ENCODE measurements around the gene DENND1A.

DENND1A gene

GRCh38 chr9:123447934-123448646 lies 481.8 kb downstream of the DENND1A start:
- no peak for TF ChIP-seq CTCF (IDR thresholded peaks at IDR 0.05; ENCODE audit: control extremely low read depth, extremely low read depth, low read depth, missing control alignments)
- CTCF ChIA-PET = interaction anchor here (0.7 to 3.2 kb wide), 5 partner anchors 10 to 593 kb away, joined by 3 to 16 read pairs (median 3); no protein-coding TSS in a partner anchor
- POLR2A ChIA-PET = interaction anchor here (0.7 kb wide), 1 partner anchor 752 kb away, joined by 3 read pairs; no protein-coding TSS in a partner anchor
- DNase-seq (ENCODE audit: extremely low spot score) = no peak

- ChIA-PET POLR2A (no interaction called here), CTCF (interaction anchor here (1.6 to 3.2 kb wide), 2 partner anchors 9 to 17 kb away, joined by 3 to 16 read pairs; no protein-coding TSS in a partner anchor)
- TF ChIP-seq CTCF (IDR thresholded peaks at IDR 0.05; ENCODE audit: control extremely low read depth, extremely low read depth, low read depth, missing control alignments) = no peak
- no peak for DNase-seq (ENCODE audit: extremely low spot score)
These were observed 483.8 kb downstream of the DENND1A start for GRCh38 chr9:123445981-123446610.

- CTCF ChIA-PET = no interaction called here
- TF ChIP-seq CTCF (IDR thresholded peaks at IDR 0.05; ENCODE audit: control extremely low read depth, extremely low read depth, low read depth, missing control alignments) = no peak
- DNase-seq (ENCODE audit: extremely low spot score) = no peak
- POLR2A ChIA-PET = no interaction called here
These were observed 484.8 kb downstream of the DENND1A start for GRCh38 chr9:123445116-123445515.

DNA sequence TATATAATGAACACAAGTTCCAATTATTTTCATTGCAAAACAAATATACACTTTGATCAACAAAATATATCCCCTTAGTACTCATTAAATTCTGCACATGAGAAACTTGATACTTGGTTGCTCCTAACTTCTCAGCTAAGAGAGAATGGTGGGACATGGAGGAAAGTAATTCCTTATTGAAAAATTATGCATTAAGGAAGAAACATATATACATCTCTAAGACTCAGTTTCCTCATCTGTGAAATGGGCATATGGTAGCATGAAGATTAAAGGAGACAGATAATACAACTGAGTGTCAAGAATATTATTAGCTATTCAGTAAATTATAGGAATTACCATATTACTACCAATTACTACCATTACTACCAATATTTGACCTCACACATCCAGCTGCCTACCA lies 488.2 kb downstream of the DENND1A start:
- ChIA-PET POLR2A (no interaction called here), CTCF (interaction anchor here (1.0 to 1.6 kb wide), 3 partner anchors 10 to 18 kb away, joined by 3 read pairs; no protein-coding TSS in a partner anchor)
- TF ChIP-seq CTCF (IDR thresholded peaks at IDR 0.05; ENCODE audit: control extremely low read depth, extremely low read depth, low read depth, missing control alignments) = no peak
- DNase-seq (ENCODE audit: extremely low spot score) = no peak

- CTCF ChIA-PET = interaction anchor here (1.6 kb wide), 1 partner anchor 8 kb away, joined by 3 read pairs; no protein-coding TSS in a partner anchor
These were observed 489.7 kb downstream of the DENND1A start for GRCh38 chr9:123440256-123440655.

More at GRCh38 chr9:123440256-123440655, 489.7 kb downstream of the DENND1A start:
- POLR2A ChIA-PET = no interaction called here
- no peak for TF ChIP-seq CTCF (IDR thresholded peaks at IDR 0.05; ENCODE audit: control extremely low read depth, extremely low read depth, low read depth, missing control alignments)
- DNase-seq (ENCODE audit: extremely low spot score) = no peak

Measured in GM10248 (cell line).